Prostate gland (tissue), 2 donors: ENCODE measurements around the gene TNFSF18. TPM values are rescaled to one million over a fixed set of nuclear protein-coding genes. Genes with fewer than 3 reads are reported as not detected.

ENCODE experiments used
- DNase-seq: peaks from one replicate; pipeline ENCODE4 v3.0.0-alpha.2; 2019; ENCODE audit warnings: low spot score
- H3K27ac ChIP-seq, 2 donors: fragments of 200-600 bp; sonication (generic); 2 replicates each; pipeline ENCODE4 v1.5.1; 2017 to 2019
- H3K27me3 ChIP-seq: fragments of 200-600 bp; sonication (generic); replicated peaks from 2 replicates; pipeline ENCODE4 v1.5.1; 2019; ENCODE audit not compliant: insufficient read depth
- H3K36me3 ChIP-seq, 2 donors: fragments of 200-600 bp; sonication (generic); 1 replicate in 1 of 2; 2 replicates in 1 of 2; pipeline versions ENCODE4 v1.5.1 to v1.8.1; 2017 to 2019
- H3K4me1 ChIP-seq: fragments of 200-600 bp; sonication (generic); replicated peaks from 2 replicates; pipeline ENCODE4 v1.5.1; 2019
- H3K4me3 ChIP-seq, 2 donors: fragments of 200-600 bp; sonication (generic); 2 replicates each; pipeline ENCODE4 v1.5.1; 2017 to 2019
- H3K9me3 ChIP-seq: fragments of 200-600 bp; sonication (generic); 2 replicates; pipeline ENCODE4 v1.5.1; 2017
- CTCF ChIP-seq, 4 experiments: fragments of 200-600 bp in 2 of 4; fragments of 450-650 bp in 2 of 4; sonication (generic) in 2 of 4; IDR thresholded peaks; 1 replicate in 3 of 4; 2 replicates in 1 of 4; pipeline ENCODE4 v1.5.1; 2016 to 2019; ENCODE audit warnings: antibody characterized with exemption in 4 of 4, mild to moderate bottlenecking in 2 of 4, moderate library complexity in 2 of 4
- POLR2A ChIP-seq: fragments of 450-650 bp; IDR thresholded peaks from one replicate; pipeline ENCODE4 v1.6.1; 2016; ENCODE audit warnings: antibody characterized with exemption, mild to moderate bottlenecking
- POLR2AphosphoS5 ChIP-seq: sonication (generic); formaldehyde crosslinking; IDR thresholded peaks from one replicate; pipeline ENCODE4 v1.6.1; 2017; ENCODE audit warnings: antibody characterized with exemption
- WGBS: methylation state at CpG from one replicate; pipeline ENCODE4 v1.1.5; 2018; 5-methylcytosine and 5-hydroxymethylcytosine counted together
- intact Hi-C: fragments of 100-400 bp; cut with DNase I; formaldehyde crosslinking; loops from one replicate; pipeline ENCODE4 v1.14.2; 2022
- total RNA-seq, 2 donors: library from RNA; depleted of rRNA; stranded (reverse); fragments of >200 nt; gene quantifications; one replicate each; pipeline ENCODE4 v1.1.0, GENCODE V29; 2016

The TNFSF18 gene
- total RNA-seq, 2 donors from 2014 or later = not detected

GRCh38 chr1:173064011-173064410, 13.3 kb upstream of the TNFSF18 start:
- 34% methylated on average over 3 of the region's 3 CpGs for WGBS
- TF ChIP-seq POLR2A (no peak), POLR2AphosphoS5 (peak; percentile 25)

DNA sequence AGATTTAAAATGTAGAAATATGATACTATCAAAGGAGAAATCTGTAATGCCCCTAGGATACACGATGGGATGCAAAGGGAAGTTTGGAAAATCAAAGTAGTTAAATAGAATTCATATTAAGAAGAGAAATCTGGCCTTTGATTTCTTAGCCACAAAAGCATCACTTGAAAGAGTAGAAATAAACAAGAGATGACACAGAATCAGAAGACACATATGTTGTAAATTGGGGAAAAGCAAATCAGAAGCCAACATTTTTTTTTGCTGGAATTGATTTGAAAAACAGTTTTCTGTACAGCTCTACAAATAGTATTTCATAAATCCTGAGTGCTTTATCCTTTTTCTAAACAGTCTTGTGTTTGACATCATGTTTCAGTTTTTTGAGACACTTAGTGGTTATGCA, 12.4 kb upstream of the TNFSF18 start:
- no peak for DNase-seq
- TF ChIP-seq POLR2A = no peak
- no peak for TF ChIP-seq CTCF (IDR thresholded peaks at IDR 0.05)
- no peak for TF ChIP-seq POLR2AphosphoS5
- no peaks in the 10 kb centered on the region for H3K9me3 ChIP-seq
- H3K4me3 ChIP-seq = no peak overlapping the region
- intact Hi-C loops = no loop called here
- H3K4me1 ChIP-seq = no peaks in the 10 kb centered on the region
- H3K27me3 ChIP-seq = no peaks in the 10 kb centered on the region
- H3K27ac ChIP-seq = no peak overlapping the region
- 26% methylated on average over 1 of the region's 1 CpG for WGBS
- no peaks in the 10 kb centered on the region for H3K36me3 ChIP-seq

More at GRCh38 chr1:173064011-173064410, 13.3 kb upstream of the TNFSF18 start:
- peak; percentile 33 for DNase-seq
- no peaks in the 10 kb centered on the region for H3K9me3 ChIP-seq
- no peak overlapping the region for H3K4me3 ChIP-seq
- H3K4me1 ChIP-seq = no peaks in the 10 kb centered on the region
- intact Hi-C loops = no loop called here
- no peaks in the 10 kb centered on the region for H3K36me3 ChIP-seq
- H3K27me3 ChIP-seq = no peaks in the 10 kb centered on the region
- H3K27ac ChIP-seq = no peak overlapping the region

GRCh38 chr1:173062150-173062938, 11.6 kb upstream of the TNFSF18 start:
- no peak overlapping the region for H3K27ac ChIP-seq
- no peak for TF ChIP-seq POLR2A
- no peak for TF ChIP-seq CTCF (IDR thresholded peaks at IDR 0.05)
- TF ChIP-seq POLR2AphosphoS5 = no peak

DNA sequence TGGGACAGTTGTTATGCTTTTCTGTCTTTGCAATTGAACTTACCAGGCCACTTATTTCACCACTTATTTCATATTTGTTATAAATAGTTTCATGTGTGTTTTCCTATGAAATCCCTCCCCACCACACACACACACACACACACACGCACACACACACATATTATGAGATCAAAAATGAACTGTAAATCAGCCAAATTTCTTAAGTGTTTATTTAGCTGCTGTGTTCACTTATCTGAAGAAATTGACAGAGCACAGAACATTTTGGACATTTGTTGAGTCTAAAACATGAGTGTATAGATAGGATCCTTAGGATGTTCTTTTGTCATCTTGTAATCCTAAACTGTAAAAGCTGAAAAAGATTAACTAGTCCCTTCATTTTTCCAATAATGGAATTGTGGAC, 7.8 kb upstream of the TNFSF18 start:
- DNase-seq = no peak
- H3K27ac ChIP-seq = no peak overlapping the region
- no peaks in the 10 kb centered on the region for H3K27me3 ChIP-seq
- H3K9me3 ChIP-seq = no peaks in the 10 kb centered on the region
- no peaks in the 10 kb centered on the region for H3K4me1 ChIP-seq
- no peak overlapping the region for H3K4me3 ChIP-seq
- no peaks in the 10 kb centered on the region for H3K36me3 ChIP-seq
- TF ChIP-seq CTCF (IDR thresholded peaks at IDR 0.05) (no peak), POLR2AphosphoS5 (no peak), POLR2A (no peak)
- WGBS = 86% methylated on average over 1 of the region's 1 CpG
- intact Hi-C loops = no loop called here

More at GRCh38 chr1:173062150-173062938, 11.6 kb upstream of the TNFSF18 start:
- Histone ChIP-seq H3K27me3 (no peaks in the 10 kb centered on the region), H3K4me3 (no peak overlapping the region), H3K9me3 (no peaks in the 10 kb centered on the region), H3K36me3 (no peaks in the 10 kb centered on the region), H3K4me1 (no peaks in the 10 kb centered on the region)
- WGBS = 42% methylated on average over 1 of the region's 1 CpG
- DNase-seq = no peak
- intact Hi-C loops = no loop called here

DNA sequence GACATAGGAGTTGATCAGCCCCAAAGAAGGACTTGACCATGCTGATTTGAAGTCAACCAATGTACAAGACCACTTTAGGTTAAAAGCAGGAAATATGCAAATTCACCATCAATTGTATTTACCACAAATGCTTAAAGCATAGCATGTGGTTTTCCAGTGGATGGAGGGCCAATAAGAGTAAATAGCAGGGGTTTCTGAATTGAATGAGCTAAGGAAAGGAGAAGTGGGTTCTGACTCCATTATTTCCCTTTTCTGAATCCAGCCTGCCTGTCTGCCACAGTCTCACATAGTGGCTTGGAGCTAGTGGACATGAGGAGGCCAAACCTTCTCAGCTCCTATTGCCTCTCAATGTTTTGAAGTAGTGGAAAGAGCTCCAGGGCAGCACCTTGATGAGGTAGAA, 7.2 kb upstream of the TNFSF18 start:
- Histone ChIP-seq H3K36me3 (no peaks in the 10 kb centered on the region), H3K4me1 (no peaks in the 10 kb centered on the region), H3K4me3 (no peak overlapping the region), H3K9me3 (no peaks in the 10 kb centered on the region), H3K27me3 (no peaks in the 10 kb centered on the region), H3K27ac (no peak overlapping the region)
- TF ChIP-seq CTCF (IDR thresholded peaks at IDR 0.05) (no peak), POLR2AphosphoS5 (no peak)
- DNase-seq = no peak
- intact Hi-C loops = no loop called here
